ENCODE measurements around the gene ARIH2.

DNA sequence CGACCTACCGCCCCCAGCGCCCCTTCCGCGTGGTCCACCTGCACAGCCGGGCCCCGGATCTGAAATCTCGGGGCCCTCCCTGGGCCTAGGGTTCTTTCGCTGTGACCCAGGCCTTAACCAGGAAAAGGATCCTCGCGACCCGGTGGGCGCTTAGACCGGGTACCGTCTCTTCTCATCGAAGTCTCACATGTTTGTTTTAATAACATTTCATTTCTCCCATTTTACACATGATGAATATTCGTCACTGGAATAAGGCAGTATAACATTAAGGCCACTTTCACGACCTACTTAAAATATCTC lies 100.0 kb downstream of the ARIH2 start:
- TF ChIP-seq TCF12 (IDR thresholded peaks at IDR 0.05; ENCODE audit: low read depth) (no peak), CEBPB (IDR thresholded peaks at IDR 0.05) (no peak)

Data from Ishikawa (cell line).